Measurements from ENCODE around the gene KLHL2. TPM values are rescaled to one million over a fixed set of nuclear protein-coding genes. Genes with fewer than 3 reads are reported as not detected.
"Not testable (repeated sequence)": the region's sequence is repeated elsewhere in the genome, so short reads cannot be mapped to it uniquely, and the experiment has no call there.

The KLHL2 gene
- total and polyA plus RNA-seq, 2 experiments from 2014 or later = 8.2 to 21.3 TPM

- not testable (repeated sequence) for H3K4me3 ChIP-seq; DNase-seq (ENCODE audit: low spot score); H4K20me1 ChIP-seq (ENCODE audit: insufficient read depth, poor library complexity, severe bottlenecking); H3K79me2 ChIP-seq; H3K4me1 ChIP-seq (ENCODE audit: insufficient read depth); H3K9me2 ChIP-seq (replicated peaks; ENCODE audit: insufficient read depth); H2AFZ ChIP-seq; H3K27me3 ChIP-seq; H3K4me2 ChIP-seq; H3K36me3 ChIP-seq (replicated peaks; ENCODE audit: insufficient read depth, low read depth); H3K27ac ChIP-seq; H3K9me3 ChIP-seq (ENCODE audit: low read depth)
- 95% methylated on average over 4 of the region's 4 CpGs for WGBS (ENCODE audit: low lambda C conversion rate, missing lambda C conversion rate)
Measured at GRCh38 chr4:165232623-165233433, 25.5 kb downstream of the KLHL2 start.

- Histone ChIP-seq H4K20me1 (ENCODE audit: insufficient read depth, poor library complexity, severe bottlenecking) (no peaks in the 10 kb centered on the region), H3K4me1 (ENCODE audit: insufficient read depth) (no peaks in the 10 kb centered on the region), H3K4me2 (no peak overlapping the region), H3K27me3 (no peaks in the 10 kb centered on the region), H3K9me3 (ENCODE audit: low read depth) (no peaks in the 10 kb centered on the region), H3K36me3 (replicated peaks; ENCODE audit: insufficient read depth, low read depth) (no peaks in the 10 kb centered on the region), H3K4me3 (no peak overlapping the region), H3K27ac (no peak overlapping the region), H2AFZ (no peak overlapping the region), H3K79me2 (no peaks in the 10 kb centered on the region), H3K9me2 (replicated peaks; ENCODE audit: insufficient read depth) (no peaks in the 10 kb centered on the region)
- TF ChIP-seq EZH2phosphoT487 (IDR thresholded peaks at IDR 0.05; ENCODE audit: low read depth, severe bottlenecking, unreplicated experiment) (no peak), EZH2 (IDR thresholded peaks at IDR 0.05; ENCODE audit: borderline replicate concordance) (no peak), CTCF (IDR thresholded peaks at IDR 0.05; ENCODE audit: poor library complexity) (no peak)
- 93% methylated on average over 5 of the region's 5 CpGs for WGBS (ENCODE audit: low lambda C conversion rate, missing lambda C conversion rate)
- no peak for DNase-seq (ENCODE audit: low spot score)
Measured at GRCh38 chr4:165234766-165235165, 27.4 kb downstream of the KLHL2 start.

- H3K4me2 ChIP-seq; H3K9me2 ChIP-seq (replicated peaks; ENCODE audit: insufficient read depth); H3K27me3 ChIP-seq; H3K9me3 ChIP-seq (ENCODE audit: low read depth); H3K36me3 ChIP-seq (replicated peaks; ENCODE audit: insufficient read depth, low read depth); H2AFZ ChIP-seq; H3K79me2 ChIP-seq; H3K27ac ChIP-seq; H3K4me1 ChIP-seq (ENCODE audit: insufficient read depth); H4K20me1 ChIP-seq (ENCODE audit: insufficient read depth, poor library complexity, severe bottlenecking); DNase-seq (ENCODE audit: low spot score); H3K4me3 ChIP-seq: not testable (repeated sequence)
- no CpG with 5 or more reads among the region's 1 CpG for WGBS (ENCODE audit: low lambda C conversion rate, missing lambda C conversion rate)
Measured at GRCh38 chr4:165236852-165237251, 29.5 kb downstream of the KLHL2 start.

GRCh38 chr4:165238041-165238640, 30.8 kb downstream of the KLHL2 start:
- not testable (repeated sequence) for H3K36me3 ChIP-seq (replicated peaks; ENCODE audit: insufficient read depth, low read depth); H3K4me2 ChIP-seq; H4K20me1 ChIP-seq (ENCODE audit: insufficient read depth, poor library complexity, severe bottlenecking); H3K9me3 ChIP-seq (ENCODE audit: low read depth); H2AFZ ChIP-seq; H3K27me3 ChIP-seq; H3K9me2 ChIP-seq (replicated peaks; ENCODE audit: insufficient read depth); H3K4me1 ChIP-seq (ENCODE audit: insufficient read depth); H3K79me2 ChIP-seq; H3K4me3 ChIP-seq; DNase-seq (ENCODE audit: low spot score); H3K27ac ChIP-seq
- WGBS (ENCODE audit: low lambda C conversion rate, missing lambda C conversion rate) = 31% methylated on average over 5 of the region's 5 CpGs

DNA sequence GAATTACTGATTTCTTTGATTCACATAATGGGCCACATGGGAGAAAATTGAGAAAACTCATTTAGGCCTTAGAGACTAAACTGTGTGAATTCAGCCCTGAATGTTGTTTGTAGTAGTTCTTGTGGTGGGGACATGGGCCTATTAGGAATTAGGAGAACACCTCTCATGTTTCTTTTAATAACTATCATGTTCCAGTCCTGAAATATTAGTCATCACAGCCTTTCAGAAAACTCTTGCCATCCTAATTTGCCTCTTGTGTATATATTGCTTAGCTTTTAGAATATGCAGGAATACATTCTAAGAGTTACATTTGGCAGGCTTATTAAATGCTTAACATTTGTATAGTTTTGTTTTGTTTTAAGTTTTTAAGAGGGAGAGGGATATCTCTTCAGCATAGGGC, 33.4 kb downstream of the KLHL2 start:
- H3K4me1 ChIP-seq (ENCODE audit: insufficient read depth); H3K9me3 ChIP-seq (ENCODE audit: low read depth); DNase-seq (ENCODE audit: low spot score); H2AFZ ChIP-seq; H4K20me1 ChIP-seq (ENCODE audit: insufficient read depth, poor library complexity, severe bottlenecking); H3K27me3 ChIP-seq; H3K9me2 ChIP-seq (replicated peaks; ENCODE audit: insufficient read depth); H3K36me3 ChIP-seq (replicated peaks; ENCODE audit: insufficient read depth, low read depth); H3K27ac ChIP-seq; H3K4me2 ChIP-seq; H3K79me2 ChIP-seq; H3K4me3 ChIP-seq: not testable (repeated sequence)

- not testable (repeated sequence) for H3K4me3 ChIP-seq; H3K79me2 ChIP-seq; H3K36me3 ChIP-seq (replicated peaks; ENCODE audit: insufficient read depth, low read depth); H3K4me1 ChIP-seq (ENCODE audit: insufficient read depth); H3K9me3 ChIP-seq (ENCODE audit: low read depth); H4K20me1 ChIP-seq (ENCODE audit: insufficient read depth, poor library complexity, severe bottlenecking); H3K27me3 ChIP-seq; H3K4me2 ChIP-seq; DNase-seq (ENCODE audit: low spot score); H3K27ac ChIP-seq; H2AFZ ChIP-seq; H3K9me2 ChIP-seq (replicated peaks; ENCODE audit: insufficient read depth)
- WGBS (ENCODE audit: low lambda C conversion rate, missing lambda C conversion rate) = 97% methylated on average over 2 of the region's 2 CpGs
Measured at GRCh38 chr4:165244148-165244547, 36.8 kb downstream of the KLHL2 start.

DNA sequence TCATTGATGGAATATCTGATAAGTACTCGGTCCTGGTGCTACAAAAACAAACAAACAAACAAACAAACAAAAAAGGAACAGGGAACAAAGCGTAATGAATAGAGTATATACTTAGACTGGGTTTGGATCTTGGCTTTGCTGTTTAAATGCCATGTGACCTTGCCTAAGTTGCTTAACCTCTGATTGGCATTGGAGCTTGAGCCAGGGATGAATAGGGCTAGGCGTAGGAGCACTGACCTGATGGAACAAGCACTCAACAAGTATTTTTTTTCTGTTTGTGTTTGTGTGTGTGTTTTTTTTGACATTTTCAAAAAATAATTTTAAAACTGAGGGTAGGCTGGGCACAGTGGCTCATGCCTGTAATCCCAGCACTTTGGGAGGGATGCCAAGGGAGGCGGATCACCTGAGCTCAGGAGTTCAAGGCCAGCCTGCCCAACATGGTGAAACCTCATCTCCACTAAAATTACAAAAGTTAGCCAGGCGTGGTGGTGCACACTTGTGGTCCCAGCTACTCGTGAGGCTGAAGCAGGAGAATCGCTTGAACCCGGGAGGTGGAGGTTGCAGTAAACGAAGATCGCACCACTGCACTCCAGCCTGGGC, 37.3 kb downstream of the KLHL2 start:
- H3K27me3 ChIP-seq; DNase-seq (ENCODE audit: low spot score); H3K9me3 ChIP-seq (ENCODE audit: low read depth); H3K27ac ChIP-seq; H4K20me1 ChIP-seq (ENCODE audit: insufficient read depth, poor library complexity, severe bottlenecking); H3K9me2 ChIP-seq (replicated peaks; ENCODE audit: insufficient read depth); H3K79me2 ChIP-seq; H3K4me1 ChIP-seq (ENCODE audit: insufficient read depth); H3K4me3 ChIP-seq; H2AFZ ChIP-seq; H3K4me2 ChIP-seq; H3K36me3 ChIP-seq (replicated peaks; ENCODE audit: insufficient read depth, low read depth): not testable (repeated sequence)
- WGBS (ENCODE audit: low lambda C conversion rate, missing lambda C conversion rate) = 95% methylated on average over 10 of the region's 10 CpGs
